Neural cell (in vitro differentiated cells): ENCODE results near the gene ELOVL1.

Experiments
- EP300 ChIP-seq: fragments of 450-650 bp; conservative IDR thresholded peaks from 2 replicates; pipeline ENCODE4 v1.6.1; 2014; ENCODE audit warnings: antibody characterized with exemption, mild to moderate bottlenecking, moderate library complexity; ENCODE audit not compliant: poor library complexity, severe bottlenecking
- EZH2 ChIP-seq: fragments of 200-600, 300-800 bp; shearing (Covaris generic), sonication (generic); IDR thresholded peaks from 2 replicates; pipeline ENCODE4 v1.6.1; 2014; ENCODE audit warnings: antibody characterized with exemption, low read length, borderline replicate concordance, mild to moderate bottlenecking; ENCODE audit not compliant: insufficient read depth, poor library complexity, severe bottlenecking
- MXI1 ChIP-seq: fragments of 450-650 bp; conservative IDR thresholded peaks from 2 replicates; pipeline ENCODE4 v1.6.1; 2014; ENCODE audit warnings: antibody characterized with exemption, mild to moderate bottlenecking; ENCODE audit not compliant: poor library complexity, severe bottlenecking
- POLR2AphosphoS5 ChIP-seq: IDR thresholded peaks from 2 replicates; pipeline ENCODE4 v1.6.1; 2012
- RAD21 ChIP-seq: fragments of 450-650 bp; conservative IDR thresholded peaks from 2 replicates; pipeline ENCODE4 v1.6.1; 2014; ENCODE audit warnings: antibody characterized with exemption, mild to moderate bottlenecking, moderate library complexity
- SMC3 ChIP-seq: fragments of 450-650 bp; conservative IDR thresholded peaks from 2 replicates; pipeline ENCODE4 v1.6.1; 2014; ENCODE audit warnings: antibody characterized with exemption, mild to moderate bottlenecking, moderate library complexity; ENCODE audit not compliant: poor library complexity
- TF ChIP-seq, protein P1 (sequence below): IDR thresholded peaks from 2 replicates; pipeline ENCODE4 v1.6.1; 2012; ENCODE audit warnings: borderline replicate concordance
- TF ChIP-seq, protein P2 (sequence below): fragments of 450-650 bp; IDR thresholded peaks from 2 replicates; pipeline ENCODE4 v1.5.1; 2014; ENCODE audit warnings: antibody characterized with exemption, mild to moderate bottlenecking, moderate library complexity; ENCODE audit not compliant: poor library complexity, severe bottlenecking

DNA sequence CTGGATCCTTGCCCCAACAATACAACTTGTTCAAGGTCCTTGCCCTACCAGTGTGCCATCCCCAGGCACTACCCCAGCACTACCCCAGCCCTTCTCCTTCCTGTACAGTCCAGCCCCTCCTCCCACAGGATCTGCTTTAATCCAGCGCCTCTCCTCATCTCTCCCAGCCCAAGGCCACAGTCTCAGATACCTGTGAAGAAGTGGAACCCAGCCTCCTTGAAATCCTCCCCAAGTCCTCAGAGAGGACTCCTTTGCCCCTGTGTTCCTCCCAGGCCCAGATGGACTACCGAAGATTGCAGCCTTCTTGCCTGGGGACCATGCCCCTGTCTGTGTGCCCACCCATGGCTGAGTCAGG lies 15.5 kb downstream of the ELOVL1 start:
- TF ChIP-seq, protein P1, sequence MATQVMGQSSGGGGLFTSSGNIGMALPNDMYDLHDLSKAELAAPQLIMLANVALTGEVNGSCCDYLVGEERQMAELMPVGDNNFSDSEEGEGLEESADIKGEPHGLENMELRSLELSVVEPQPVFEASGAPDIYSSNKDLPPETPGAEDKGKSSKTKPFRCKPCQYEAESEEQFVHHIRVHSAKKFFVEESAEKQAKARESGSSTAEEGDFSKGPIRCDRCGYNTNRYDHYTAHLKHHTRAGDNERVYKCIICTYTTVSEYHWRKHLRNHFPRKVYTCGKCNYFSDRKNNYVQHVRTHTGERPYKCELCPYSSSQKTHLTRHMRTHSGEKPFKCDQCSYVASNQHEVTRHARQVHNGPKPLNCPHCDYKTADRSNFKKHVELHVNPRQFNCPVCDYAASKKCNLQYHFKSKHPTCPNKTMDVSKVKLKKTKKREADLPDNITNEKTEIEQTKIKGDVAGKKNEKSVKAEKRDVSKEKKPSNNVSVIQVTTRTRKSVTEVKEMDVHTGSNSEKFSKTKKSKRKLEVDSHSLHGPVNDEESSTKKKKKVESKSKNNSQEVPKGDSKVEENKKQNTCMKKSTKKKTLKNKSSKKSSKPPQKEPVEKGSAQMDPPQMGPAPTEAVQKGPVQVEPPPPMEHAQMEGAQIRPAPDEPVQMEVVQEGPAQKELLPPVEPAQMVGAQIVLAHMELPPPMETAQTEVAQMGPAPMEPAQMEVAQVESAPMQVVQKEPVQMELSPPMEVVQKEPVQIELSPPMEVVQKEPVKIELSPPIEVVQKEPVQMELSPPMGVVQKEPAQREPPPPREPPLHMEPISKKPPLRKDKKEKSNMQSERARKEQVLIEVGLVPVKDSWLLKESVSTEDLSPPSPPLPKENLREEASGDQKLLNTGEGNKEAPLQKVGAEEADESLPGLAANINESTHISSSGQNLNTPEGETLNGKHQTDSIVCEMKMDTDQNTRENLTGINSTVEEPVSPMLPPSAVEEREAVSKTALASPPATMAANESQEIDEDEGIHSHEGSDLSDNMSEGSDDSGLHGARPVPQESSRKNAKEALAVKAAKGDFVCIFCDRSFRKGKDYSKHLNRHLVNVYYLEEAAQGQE: no peak
- TF ChIP-seq, protein P2, sequence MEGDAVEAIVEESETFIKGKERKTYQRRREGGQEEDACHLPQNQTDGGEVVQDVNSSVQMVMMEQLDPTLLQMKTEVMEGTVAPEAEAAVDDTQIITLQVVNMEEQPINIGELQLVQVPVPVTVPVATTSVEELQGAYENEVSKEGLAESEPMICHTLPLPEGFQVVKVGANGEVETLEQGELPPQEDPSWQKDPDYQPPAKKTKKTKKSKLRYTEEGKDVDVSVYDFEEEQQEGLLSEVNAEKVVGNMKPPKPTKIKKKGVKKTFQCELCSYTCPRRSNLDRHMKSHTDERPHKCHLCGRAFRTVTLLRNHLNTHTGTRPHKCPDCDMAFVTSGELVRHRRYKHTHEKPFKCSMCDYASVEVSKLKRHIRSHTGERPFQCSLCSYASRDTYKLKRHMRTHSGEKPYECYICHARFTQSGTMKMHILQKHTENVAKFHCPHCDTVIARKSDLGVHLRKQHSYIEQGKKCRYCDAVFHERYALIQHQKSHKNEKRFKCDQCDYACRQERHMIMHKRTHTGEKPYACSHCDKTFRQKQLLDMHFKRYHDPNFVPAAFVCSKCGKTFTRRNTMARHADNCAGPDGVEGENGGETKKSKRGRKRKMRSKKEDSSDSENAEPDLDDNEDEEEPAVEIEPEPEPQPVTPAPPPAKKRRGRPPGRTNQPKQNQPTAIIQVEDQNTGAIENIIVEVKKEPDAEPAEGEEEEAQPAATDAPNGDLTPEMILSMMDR: no peak
- TF ChIP-seq SMC3: no peak
- TF ChIP-seq EZH2: no peak
- TF ChIP-seq EP300: no peak
- no peak for TF ChIP-seq POLR2AphosphoS5
- no peak for TF ChIP-seq MXI1
- TF ChIP-seq RAD21: no peak
